ENCODE measurements around the gene FGF21.

DNA sequence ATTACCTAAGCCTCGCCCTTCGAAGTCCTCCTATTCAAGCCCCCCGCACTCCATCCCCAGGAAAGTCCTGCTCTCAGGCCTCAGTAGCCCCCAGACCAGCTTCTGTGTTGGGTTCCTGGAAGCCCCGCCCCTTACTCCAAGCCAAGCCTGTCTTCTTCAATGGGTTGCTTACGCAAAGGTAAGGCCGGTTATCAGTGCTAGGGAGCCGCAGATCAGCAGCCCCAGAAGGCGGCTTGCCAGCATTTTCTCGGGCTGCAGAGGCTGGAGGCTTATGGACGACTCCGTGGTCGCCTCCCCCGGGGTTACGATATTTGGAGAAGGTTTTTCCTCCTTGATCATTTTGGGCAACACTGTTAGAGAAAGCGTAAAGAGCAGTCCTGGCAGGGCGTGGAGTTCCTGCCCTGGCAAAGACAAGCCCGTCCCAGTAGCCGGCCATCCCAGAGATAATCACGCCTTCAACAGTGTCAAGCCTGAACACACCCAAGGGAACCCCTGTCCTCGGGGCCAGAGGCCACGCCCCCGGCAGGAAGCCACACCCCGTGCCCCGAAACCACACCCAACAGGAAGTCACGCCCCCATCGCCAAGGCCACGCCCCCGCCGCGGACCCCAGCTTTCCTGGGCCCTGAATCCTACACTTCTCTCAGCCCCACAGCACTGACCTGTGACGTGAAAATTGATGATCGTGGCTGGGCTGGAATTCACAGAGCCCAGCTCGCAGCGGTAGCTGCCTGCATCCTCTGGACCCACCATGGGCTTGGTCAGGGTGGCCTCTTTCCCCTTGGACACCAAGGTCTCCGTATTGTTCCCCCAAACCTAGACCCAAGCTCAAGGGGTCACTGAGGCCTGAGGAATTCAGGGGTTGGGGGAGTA lies 14.0 kb upstream of the FGF21 start:
- TF ChIP-seq YY1 (IDR thresholded peaks at IDR 0.05; ENCODE audit: insufficient read depth, insufficient read length) (no peak), SUZ12 (IDR thresholded peaks at IDR 0.05; ENCODE audit: extremely low read depth, insufficient read depth, insufficient read length) (no peak), ZNF274 (IDR thresholded peaks at IDR 0.05; ENCODE audit: low read depth, low read length) (no peak)

Data from NT2/D1 (cell line).